Progenitor cell of endocrine pancreas (in vitro differentiated cells): ENCODE measurements around the gene SPOCK1. TPM values are rescaled to one million over a fixed set of nuclear protein-coding genes. Genes with fewer than 3 reads are reported as not detected.

ENCODE experiments used
- DNase-seq: peaks from one replicate; pipeline ENCODE4 v3.0.0; 2021; ENCODE audit warnings: low spot score; ENCODE audit not compliant: unreplicated experiment
- H3K27ac Mint-ChIP-seq: 2 replicates; pipeline ENCODE4 v1.8.0; 2021; ENCODE audit warnings: mild to moderate bottlenecking, moderate library complexity, mixed read lengths
- H3K27me3 Mint-ChIP-seq: 2 replicates; pipeline ENCODE4 v1.8.0; 2021; ENCODE audit warnings: mixed read lengths
- H3K36me3 Mint-ChIP-seq: 2 replicates; pipeline ENCODE4 v1.8.0; 2022; ENCODE audit warnings: mixed read lengths; ENCODE audit not compliant: insufficient read depth
- H3K4me1 Mint-ChIP-seq: 2 replicates; pipeline ENCODE4 v1.8.0; 2021; ENCODE audit warnings: low read depth, mixed read lengths
- H3K4me3 Mint-ChIP-seq: 2 replicates; pipeline ENCODE4 v1.8.0; 2021; ENCODE audit warnings: low read depth, mild to moderate bottlenecking, moderate library complexity, mixed read lengths
- H3K9me3 Mint-ChIP-seq: 2 replicates; pipeline ENCODE4 v1.8.0; 2021; ENCODE audit warnings: low read depth, mixed read lengths
- total RNA-seq: library from RNA; stranded (reverse); gene quantifications from 2 replicates; pipeline ENCODE4 v1.2.1, GENCODE V29; 2021
- TF ChIP-seq, protein P1 (sequence below): fragments of 200-600 bp; sonication (generic); IDR thresholded peaks from one replicate; pipeline ENCODE4 v1.5.0; 2021; ENCODE audit warnings: antibody characterized with exemption, mild to moderate bottlenecking; ENCODE audit not compliant: unreplicated experiment

SPOCK1 gene
- total RNA-seq, 1 donor from 2014 or later, result 41.4 TPM

DNA sequence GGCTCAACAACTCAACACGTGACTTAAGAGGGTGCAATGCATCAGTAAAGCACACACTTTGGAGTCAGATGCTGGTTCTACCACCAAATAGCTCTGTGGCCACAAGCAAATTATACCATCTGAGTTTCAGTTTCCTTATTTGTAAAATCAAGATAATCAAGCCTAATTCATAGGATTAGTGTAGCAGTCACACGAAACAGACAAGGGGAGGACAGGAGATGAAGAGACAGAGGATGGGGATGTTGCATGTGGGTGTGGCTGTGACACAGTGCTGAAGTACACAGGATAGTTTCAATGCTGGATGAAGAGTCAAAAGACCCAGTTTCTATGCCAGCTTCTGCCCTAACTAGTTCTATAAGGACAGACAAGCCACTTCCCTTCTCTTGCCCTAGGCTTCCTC is 60.2 kb downstream of the SPOCK1 start:
- H3K27ac Mint-ChIP-seq, result no peak overlapping the region
- DNase-seq, result no peak
- H3K9me3 Mint-ChIP-seq, result no peaks in the 10 kb centered on the region
- H3K4me1 Mint-ChIP-seq, result no peaks in the 10 kb centered on the region
- H3K4me3 Mint-ChIP-seq, result no peak overlapping the region
- TF ChIP-seq, protein P1, sequence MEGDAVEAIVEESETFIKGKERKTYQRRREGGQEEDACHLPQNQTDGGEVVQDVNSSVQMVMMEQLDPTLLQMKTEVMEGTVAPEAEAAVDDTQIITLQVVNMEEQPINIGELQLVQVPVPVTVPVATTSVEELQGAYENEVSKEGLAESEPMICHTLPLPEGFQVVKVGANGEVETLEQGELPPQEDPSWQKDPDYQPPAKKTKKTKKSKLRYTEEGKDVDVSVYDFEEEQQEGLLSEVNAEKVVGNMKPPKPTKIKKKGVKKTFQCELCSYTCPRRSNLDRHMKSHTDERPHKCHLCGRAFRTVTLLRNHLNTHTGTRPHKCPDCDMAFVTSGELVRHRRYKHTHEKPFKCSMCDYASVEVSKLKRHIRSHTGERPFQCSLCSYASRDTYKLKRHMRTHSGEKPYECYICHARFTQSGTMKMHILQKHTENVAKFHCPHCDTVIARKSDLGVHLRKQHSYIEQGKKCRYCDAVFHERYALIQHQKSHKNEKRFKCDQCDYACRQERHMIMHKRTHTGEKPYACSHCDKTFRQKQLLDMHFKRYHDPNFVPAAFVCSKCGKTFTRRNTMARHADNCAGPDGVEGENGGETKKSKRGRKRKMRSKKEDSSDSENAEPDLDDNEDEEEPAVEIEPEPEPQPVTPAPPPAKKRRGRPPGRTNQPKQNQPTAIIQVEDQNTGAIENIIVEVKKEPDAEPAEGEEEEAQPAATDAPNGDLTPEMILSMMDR, result no peak
- peaks cover 39% of the 10 kb centered on the region for H3K27me3 Mint-ChIP-seq
- no peaks in the 10 kb centered on the region for H3K36me3 Mint-ChIP-seq

DNA sequence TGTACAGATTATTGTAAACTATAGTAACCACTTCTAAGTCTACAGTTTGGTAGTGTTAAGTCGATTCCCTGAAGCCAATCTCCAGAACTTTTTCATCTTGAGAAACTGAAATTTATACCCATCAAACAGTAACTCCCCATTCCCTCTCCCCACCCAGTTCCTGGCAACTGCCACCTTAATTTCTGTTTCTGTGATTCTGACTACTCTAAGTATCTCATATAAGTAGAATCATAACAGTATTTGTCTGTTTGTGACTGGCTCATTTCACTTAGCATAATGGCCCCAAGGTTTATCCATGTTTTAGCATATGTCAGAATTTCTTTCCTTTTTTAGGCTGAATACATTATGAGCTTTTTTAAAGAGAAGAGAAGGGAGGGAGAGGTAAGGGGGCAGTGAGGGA is 61.4 kb downstream of the SPOCK1 start:
- H3K27me3 Mint-ChIP-seq, result peaks cover 32% of the 10 kb centered on the region
- no peak overlapping the region for H3K4me3 Mint-ChIP-seq
- TF ChIP-seq, protein P1, result no peak
- H3K4me1 Mint-ChIP-seq, result no peaks in the 10 kb centered on the region
- no peaks in the 10 kb centered on the region for H3K36me3 Mint-ChIP-seq
- no peaks in the 10 kb centered on the region for H3K9me3 Mint-ChIP-seq
- no peak for DNase-seq
- H3K27ac Mint-ChIP-seq, result no peak overlapping the region

DNA sequence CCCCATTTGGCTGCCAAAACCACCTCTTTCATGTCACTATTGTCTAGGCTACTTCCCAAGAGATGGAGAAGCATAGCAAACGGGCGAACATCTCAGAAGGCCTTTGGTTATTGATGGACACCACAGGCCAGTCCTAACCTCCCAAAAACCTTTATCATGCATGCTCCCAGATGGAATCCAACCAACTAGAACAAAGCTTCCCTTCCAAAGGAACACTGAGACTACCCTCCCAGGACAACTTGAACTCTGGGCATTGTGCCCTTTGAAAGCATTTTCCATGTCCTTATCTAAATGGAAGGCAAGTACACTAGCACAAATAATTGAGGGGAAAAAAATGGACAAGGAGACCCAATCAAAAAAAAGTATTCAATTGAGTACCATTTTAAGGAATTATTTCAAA is 65.6 kb downstream of the SPOCK1 start:
- Mint-ChIP-seq H3K9me3 (no peaks in the 10 kb centered on the region), H3K4me3 (no peak overlapping the region), H3K4me1 (no peaks in the 10 kb centered on the region), H3K27me3 (peaks cover 26% of the 10 kb centered on the region), H3K27ac (no peak overlapping the region), H3K36me3 (no peaks in the 10 kb centered on the region)
- no peak for DNase-seq
- TF ChIP-seq, protein P1, result no peak

DNA sequence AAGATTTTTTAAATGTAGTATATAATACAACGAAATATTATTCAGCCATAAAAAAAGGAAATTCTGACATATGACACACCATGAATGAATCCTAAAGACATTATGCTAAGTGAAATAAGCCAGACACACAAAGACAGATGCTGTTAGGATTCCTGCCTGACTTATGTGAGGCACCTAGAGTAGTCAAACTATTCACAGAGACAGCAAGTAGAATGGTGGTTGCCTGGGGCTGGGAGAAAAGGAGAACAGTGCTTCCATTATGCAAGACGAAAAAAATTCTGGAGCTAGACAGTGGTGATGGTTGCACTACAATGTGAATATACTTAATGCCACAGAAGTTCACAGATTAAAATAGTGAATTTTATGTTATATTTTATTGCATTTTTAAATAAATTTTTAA is 66.8 kb downstream of the SPOCK1 start:
- no peaks in the 10 kb centered on the region for H3K9me3 Mint-ChIP-seq
- no peak overlapping the region for H3K4me3 Mint-ChIP-seq
- H3K36me3 Mint-ChIP-seq, result no peaks in the 10 kb centered on the region
- TF ChIP-seq, protein P1, result no peak
- DNase-seq, result no peak
- no peaks in the 10 kb centered on the region for H3K4me1 Mint-ChIP-seq
- H3K27ac Mint-ChIP-seq, result no peak overlapping the region
- H3K27me3 Mint-ChIP-seq, result peaks cover 16% of the 10 kb centered on the region

DNA sequence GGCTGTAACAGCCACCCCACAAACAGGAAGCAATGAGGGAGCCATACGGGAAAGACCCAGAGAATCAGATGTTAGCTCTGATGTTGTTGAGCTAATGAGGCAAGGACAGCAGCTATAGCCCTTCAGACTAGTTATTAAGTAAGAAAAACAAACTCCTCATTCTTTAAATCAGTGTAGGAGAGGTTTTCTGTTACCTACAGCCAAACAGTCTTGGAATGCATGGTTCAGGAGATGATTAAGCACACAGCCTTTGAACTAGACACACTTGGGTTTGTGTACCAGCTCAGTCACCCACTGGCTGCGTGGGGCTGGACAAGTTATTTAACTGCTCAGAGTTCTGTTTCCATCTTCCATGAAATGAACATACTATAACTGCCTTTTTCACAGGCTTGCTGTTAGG is 68.1 kb downstream of the SPOCK1 start:
- H3K4me1 Mint-ChIP-seq, result no peaks in the 10 kb centered on the region
- TF ChIP-seq, protein P1, result no peak

More for the DNA sequence above, 68.1 kb downstream of the SPOCK1 start:
- DNase-seq, result no peak
- Mint-ChIP-seq H3K27ac (no peak overlapping the region), H3K9me3 (no peaks in the 10 kb centered on the region), H3K36me3 (no peaks in the 10 kb centered on the region), H3K27me3 (peaks cover 9% of the 10 kb centered on the region), H3K4me3 (no peak overlapping the region)
